AG04449 (cell line): Measurements from ENCODE around the gene HBA2.
A peak's percentile ranks its signal among the peaks of the same experiment; 100 is the strongest.
"Not testable (repeated sequence)": the region's sequence is repeated elsewhere in the genome, so short reads cannot be mapped to it uniquely, and the experiment has no call there.

Experiments
- CTCF ChIA-PET: fragments of 350-600 bp; formaldehyde crosslinking; extraction: SDS; loops from one replicate; lab custom pipeline; 2021; ENCODE audit warnings: antibody characterized with exemption; lab: Yijun Ruan, JAX
- POLR2A ChIA-PET: fragments of 400-600, 350-600 bp; formaldehyde crosslinking; extraction: SDS; loops from one replicate; lab custom pipeline; 2020; ENCODE audit warnings: antibody characterized with exemption, inconsistent platforms; lab: Yijun Ruan, JAX
- DNase-seq: peaks from one replicate; pipeline ENCODE4 v3.0.0-alpha.2; 2010; ENCODE audit warnings: low read depth, low spot score
- H3K4me3 ChIP-seq: 2 replicates; pipeline ENCODE4 v1.5.1; 2011; ENCODE audit warnings: low read depth, mild to moderate bottlenecking, control low read depth, low read length
- TF ChIP-seq, protein P1 (sequence below): IDR thresholded peaks from one replicate; pipeline ENCODE4 v1.5.1; 2011; ENCODE audit warnings: mild to moderate bottlenecking, moderate library complexity, low read length, control low read depth, inconsistent platforms; ENCODE audit not compliant: insufficient read depth; ENCODE audit errors: missing control alignments

HBA2 gene

GRCh38 chr16:155031-155398 lies 17.7 kb upstream of the HBA2 start:
- TF ChIP-seq, protein P1, sequence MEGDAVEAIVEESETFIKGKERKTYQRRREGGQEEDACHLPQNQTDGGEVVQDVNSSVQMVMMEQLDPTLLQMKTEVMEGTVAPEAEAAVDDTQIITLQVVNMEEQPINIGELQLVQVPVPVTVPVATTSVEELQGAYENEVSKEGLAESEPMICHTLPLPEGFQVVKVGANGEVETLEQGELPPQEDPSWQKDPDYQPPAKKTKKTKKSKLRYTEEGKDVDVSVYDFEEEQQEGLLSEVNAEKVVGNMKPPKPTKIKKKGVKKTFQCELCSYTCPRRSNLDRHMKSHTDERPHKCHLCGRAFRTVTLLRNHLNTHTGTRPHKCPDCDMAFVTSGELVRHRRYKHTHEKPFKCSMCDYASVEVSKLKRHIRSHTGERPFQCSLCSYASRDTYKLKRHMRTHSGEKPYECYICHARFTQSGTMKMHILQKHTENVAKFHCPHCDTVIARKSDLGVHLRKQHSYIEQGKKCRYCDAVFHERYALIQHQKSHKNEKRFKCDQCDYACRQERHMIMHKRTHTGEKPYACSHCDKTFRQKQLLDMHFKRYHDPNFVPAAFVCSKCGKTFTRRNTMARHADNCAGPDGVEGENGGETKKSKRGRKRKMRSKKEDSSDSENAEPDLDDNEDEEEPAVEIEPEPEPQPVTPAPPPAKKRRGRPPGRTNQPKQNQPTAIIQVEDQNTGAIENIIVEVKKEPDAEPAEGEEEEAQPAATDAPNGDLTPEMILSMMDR = no peak
- H3K4me3 ChIP-seq = peak overlapping the region; percentile 46
- CTCF ChIA-PET = interaction anchor here (1.1 to 2.3 kb wide), 2 partner anchors 26 to 48 kb away, joined by 5 to 11 read pairs; partner anchors contain the start of gene HBQ1

GRCh38 chr16:159136-159849 lies 13.4 kb upstream of the HBA2 start:
- H3K4me3 ChIP-seq = no peak overlapping the region
- DNase-seq = no peak
- ChIA-PET CTCF (interaction anchor here (1.0 kb wide), 1 partner anchor 23 kb away, joined by 3 read pairs; no protein-coding TSS in a partner anchor), POLR2A (no interaction called here)
- TF ChIP-seq, protein P1 = no peak

More at GRCh38 chr16:155031-155398, 17.7 kb upstream of the HBA2 start:
- DNase-seq = no peak
- POLR2A ChIA-PET = no interaction called here

DNA sequence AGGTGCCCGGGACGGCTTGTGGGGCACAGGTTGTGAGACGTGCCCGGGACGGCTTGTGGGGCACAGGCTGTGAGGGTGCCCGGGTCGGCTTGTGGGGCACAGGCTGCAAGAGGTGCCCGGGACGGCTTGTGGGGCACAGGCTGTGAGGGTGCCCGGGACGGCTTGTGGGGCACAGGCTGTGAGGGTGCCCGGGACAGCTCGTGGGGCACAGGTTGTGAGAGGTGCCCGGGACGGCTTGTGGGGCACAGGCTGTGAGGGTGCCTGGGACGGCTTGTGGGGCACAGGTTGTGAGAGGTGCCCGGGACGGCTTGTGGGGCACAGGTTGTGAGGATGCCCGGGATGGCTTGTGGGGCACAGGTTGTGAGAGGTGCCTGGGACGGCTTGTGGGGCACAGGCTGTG lies 12.4 kb upstream of the HBA2 start:
- POLR2A ChIA-PET, CTCF ChIA-PET, DNase-seq, H3K4me3 ChIP-seq: not testable (repeated sequence)

DNA sequence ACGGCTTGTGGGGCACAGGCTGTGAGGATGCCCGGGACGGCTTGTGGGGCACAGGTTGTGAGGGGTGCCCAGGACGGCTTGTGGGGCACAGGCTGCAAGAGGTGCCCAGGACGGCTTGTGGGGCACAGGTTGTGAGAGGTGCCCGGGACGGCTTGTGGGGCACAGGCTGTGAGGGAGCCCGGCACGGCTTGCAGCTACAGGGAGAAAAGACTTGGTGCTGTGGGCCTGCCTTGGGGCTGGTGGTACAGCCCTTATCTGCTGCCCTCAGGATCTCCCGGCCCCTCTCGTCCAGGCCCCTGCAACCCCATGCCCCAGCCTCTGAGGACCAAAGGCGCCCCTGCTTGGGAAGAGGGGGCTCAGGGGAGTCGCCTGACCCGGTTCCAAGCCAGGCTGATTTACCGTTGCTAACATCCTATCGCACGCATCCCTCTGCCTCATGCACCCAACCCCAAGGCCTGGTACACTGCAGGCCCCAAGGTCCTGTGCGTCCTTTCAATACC lies 11.9 kb upstream of the HBA2 start:
- POLR2A ChIA-PET = no interaction called here

GRCh38 chr16:162271-162991 lies 10.2 kb upstream of the HBA2 start:
- CTCF ChIA-PET = interaction anchor here (1.0 to 1.5 kb wide), 3 partner anchors 19 to 60 kb away, joined by 3 to 4 read pairs (median 3); no protein-coding TSS in a partner anchor
- TF ChIP-seq, protein P1 = no peak
- no peak for DNase-seq
- no peak overlapping the region for H3K4me3 ChIP-seq
- POLR2A ChIA-PET = interaction anchor here (0.6 kb wide), 1 partner anchor 14 kb away, joined by 3 read pairs; no protein-coding TSS in a partner anchor

More for the DNA sequence above, 11.9 kb upstream of the HBA2 start:
- no peak overlapping the region for H3K4me3 ChIP-seq
- TF ChIP-seq, protein P1 = no peak
- no peak for DNase-seq
- CTCF ChIA-PET = interaction anchor here (1.0 to 1.5 kb wide), 3 partner anchors 21 to 64 kb away, joined by 3 to 4 read pairs (median 4); no protein-coding TSS in a partner anchor

DNA sequence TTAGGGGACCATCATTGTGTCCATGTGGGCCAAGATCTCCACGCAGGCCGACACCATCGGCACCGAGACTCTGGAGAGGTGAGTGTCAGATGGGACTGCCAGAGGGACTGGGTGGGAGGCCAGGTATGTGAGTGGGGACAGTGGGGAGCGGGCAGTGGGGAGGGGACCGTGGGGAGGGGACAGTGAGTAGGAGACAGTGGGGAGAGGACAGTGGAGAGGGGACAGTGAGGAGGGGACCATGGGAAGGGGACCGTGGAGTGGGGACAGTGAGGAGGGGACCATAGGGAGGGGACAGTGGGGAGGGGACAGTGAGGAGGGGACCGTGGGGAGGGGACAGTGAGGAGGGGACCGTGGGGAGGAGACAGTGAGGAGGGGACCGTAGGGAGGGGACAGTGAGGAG lies 9.5 kb upstream of the HBA2 start:
- DNase-seq, POLR2A ChIA-PET, H3K4me3 ChIP-seq: not testable (repeated sequence)
- CTCF ChIA-PET = interaction anchor here (1.2 kb wide), 1 partner anchor 20 kb away, joined by 3 read pairs; no protein-coding TSS in a partner anchor

DNA sequence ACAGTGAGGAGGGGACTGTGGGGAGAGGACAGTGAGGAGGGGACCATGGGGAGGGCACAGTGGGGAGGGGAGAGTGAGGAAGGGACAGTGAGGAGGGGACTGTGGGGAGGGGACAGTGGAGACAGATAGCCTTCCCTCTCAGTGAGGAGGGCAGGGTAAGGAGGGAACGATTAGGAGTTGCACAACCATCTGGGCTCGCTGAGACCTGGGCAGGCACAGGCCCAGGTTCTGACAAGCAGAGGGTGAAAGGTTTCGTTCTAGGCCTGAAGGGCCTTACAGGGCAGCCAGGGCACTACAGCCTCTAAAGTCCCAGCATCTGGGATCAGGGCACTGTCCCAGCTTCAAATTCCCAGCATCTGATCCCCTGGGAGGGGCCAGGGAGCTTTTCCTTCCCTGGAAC lies 9.0 kb upstream of the HBA2 start:
- DNase-seq, POLR2A ChIA-PET, H3K4me3 ChIP-seq, CTCF ChIA-PET: not testable (repeated sequence)

DNA sequence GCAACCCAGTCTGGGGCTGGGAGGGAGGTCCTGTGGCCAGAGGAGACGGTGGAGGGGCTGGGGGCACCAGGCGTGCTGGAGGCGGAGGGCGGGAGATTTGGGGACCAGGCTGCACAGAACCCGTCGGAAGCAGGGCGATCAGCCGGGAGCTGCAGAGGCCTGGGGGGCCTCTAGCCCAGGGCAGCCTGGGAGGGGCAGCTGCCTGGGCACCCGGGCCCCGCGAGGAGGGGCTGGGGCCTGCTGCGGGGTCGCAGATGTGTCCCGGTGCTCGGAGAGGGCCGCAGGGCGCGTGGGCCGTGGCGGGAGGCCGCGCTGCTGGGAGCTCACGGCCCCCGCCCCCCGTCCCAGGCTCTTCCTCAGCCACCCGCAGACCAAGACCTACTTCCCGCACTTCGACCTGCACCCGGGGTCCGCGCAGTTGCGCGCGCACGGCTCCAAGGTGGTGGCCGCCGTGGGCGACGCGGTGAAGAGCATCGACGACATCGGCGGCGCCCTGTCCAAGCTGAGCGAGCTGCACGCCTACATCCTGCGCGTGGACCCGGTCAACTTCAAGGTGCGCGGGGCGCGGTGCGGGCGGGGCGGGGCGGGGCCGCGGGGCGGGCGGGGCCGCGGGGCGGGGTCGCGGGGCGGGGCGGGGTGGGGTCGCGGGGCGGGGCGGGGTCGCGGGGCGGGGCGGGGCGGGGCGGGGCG lies 8.4 kb upstream of the HBA2 start:
- DNase-seq, CTCF ChIA-PET, POLR2A ChIA-PET: not testable (repeated sequence)

More for the DNA sequence above, 8.4 kb upstream of the HBA2 start:
- H3K4me3 ChIP-seq = not testable (repeated sequence)
